ENCODE results near the gene ABCD3. TPM values are rescaled to one million over a fixed set of nuclear protein-coding genes. Genes with fewer than 3 reads are reported as not detected.
"Not testable (repeated sequence)": the region's sequence is repeated elsewhere in the genome, so short reads cannot be mapped to it uniquely, and the experiment has no call there.

Gene ABCD3
- total and polyA plus RNA-seq, 2 of the 13 experiments (the other 11 are each of a cell fraction or from before 2014, with no cell fraction given), result 27.5 to 166 TPM

GRCh38 chr1:94417978-94418663, at the start of gene ABCD3 (continued):
- TF ChIP-seq MNT (IDR thresholded peaks at IDR 0.05) (no peak; the same call in 1 of the 2 replicates), SRSF9 (IDR thresholded peaks at IDR 0.05; ENCODE audit: borderline replicate concordance, insufficient read depth, low read depth, low read length, poor library complexity, severe bottlenecking) (no peak), ZNF609 (CRISPR knock-in tag; IDR thresholded peaks at IDR 0.05; ENCODE audit: borderline replicate concordance) (peak; percentile 50; the same call in 1 of the 2 replicates), MIXL1 (CRISPR knock-in tag; IDR thresholded peaks at IDR 0.05) (peak; percentile 48), SRSF4 (IDR thresholded peaks at IDR 0.05; ENCODE audit: low read depth, low read length, poor library complexity, severe bottlenecking) (no peak), TBX2 (CRISPR knock-in tag; IDR thresholded peaks at IDR 0.05; ENCODE audit: borderline replicate concordance) (peak; percentile 95), SAP130 (CRISPR knock-in tag; IDR thresholded peaks at IDR 0.05; ENCODE audit: low read depth) (peak; percentile 82)

GRCh38 chr1:94372771-94373170, 45.4 kb upstream of the ABCD3 start:
- POLR2A ChIA-PET, result interaction anchor here (1.6 kb wide), 1 partner anchor 12 kb away, joined by 3 read pairs; no protein-coding TSS in a partner anchor
- H3K9me3 ChIP-seq (ENCODE audit: low read length); DNase-seq (ENCODE audit: low spot score); ATAC-seq; H2AFZ ChIP-seq (ENCODE audit: low read length); CTCF ChIA-PET (ENCODE audit: low intra/inter-chr PET ratio, low total read pairs); H3K36me3 ChIP-seq (replicated peaks in 1 of 2; ENCODE audit: control insufficient read depth in 1 of 2, insufficient read depth in 2 of 2, low read length in 2 of 2); H3K4me2 ChIP-seq (ENCODE audit: low read depth, low read length); intact Hi-C loops (cut with micrococcal nuclease; ENCODE audit: unreplicated experiment); H3K27me3 ChIP-seq (ENCODE audit: control insufficient read depth in 1 of 2, insufficient read depth in 2 of 2, low read length in 2 of 2); in situ Hi-C loops (cut with HindIII; ENCODE audit: extremely low pct_ligation_motif_present, low pct_unique_long_range_greater_than_20kb); BruUV-seq (replicated peaks); H3K9ac ChIP-seq (ENCODE audit: insufficient read depth, low read depth, low read length); H4K20me1 ChIP-seq (ENCODE audit: insufficient read depth, low read length); H3K79me2 ChIP-seq (ENCODE audit: insufficient read depth, low read length); H3K4me3 ChIP-seq (replicated peaks in 1 of 3; ENCODE audit: insufficient read depth in 1 of 3, low read depth in 2 of 3, low read length in 3 of 3); FAIRE-seq; H3K27ac ChIP-seq (ENCODE audit: extremely low read length, insufficient read depth, low read length): not testable (repeated sequence)
- H3K4me1 ChIP-seq (ENCODE audit: insufficient read depth, low read length), result peaks cover 44% of the 10 kb centered on the region

GRCh38 chr1:94373311-94373710, 44.9 kb upstream of the ABCD3 start:
- H4K20me1 ChIP-seq (ENCODE audit: insufficient read depth, low read length); H3K79me2 ChIP-seq (ENCODE audit: insufficient read depth, low read length); intact Hi-C loops (cut with micrococcal nuclease; ENCODE audit: unreplicated experiment); FAIRE-seq; BruUV-seq (replicated peaks); DNase-seq (ENCODE audit: low spot score); H3K4me2 ChIP-seq (ENCODE audit: low read depth, low read length); in situ Hi-C loops (cut with HindIII; ENCODE audit: extremely low pct_ligation_motif_present, low pct_unique_long_range_greater_than_20kb); H3K9me3 ChIP-seq (ENCODE audit: low read length); H2AFZ ChIP-seq (ENCODE audit: low read length); CTCF ChIA-PET (ENCODE audit: low intra/inter-chr PET ratio, low total read pairs); POLR2A ChIA-PET; H3K4me3 ChIP-seq (replicated peaks in 1 of 3; ENCODE audit: insufficient read depth in 1 of 3, low read depth in 2 of 3, low read length in 3 of 3); H3K36me3 ChIP-seq (replicated peaks in 1 of 2; ENCODE audit: control insufficient read depth in 1 of 2, insufficient read depth in 2 of 2, low read length in 2 of 2); H3K27me3 ChIP-seq (ENCODE audit: control insufficient read depth in 1 of 2, insufficient read depth in 2 of 2, low read length in 2 of 2); H3K27ac ChIP-seq (ENCODE audit: extremely low read length, insufficient read depth, low read length); H3K9ac ChIP-seq (ENCODE audit: insufficient read depth, low read depth, low read length); ATAC-seq: not testable (repeated sequence)
- H3K4me1 ChIP-seq (ENCODE audit: insufficient read depth, low read length), result peaks cover 50% of the 10 kb centered on the region
- 74% methylated on average over 2 of the region's 2 CpGs for WGBS (ENCODE audit: low lambda C conversion rate)

Measured in HepG2 (cell line).